Measurements from ENCODE around the gene SAMHD1. TPM values are rescaled to one million over a fixed set of nuclear protein-coding genes. Genes with fewer than 3 reads are reported as not detected.
"Not testable (repeated sequence)": the region's sequence is repeated elsewhere in the genome, so short reads cannot be mapped to it uniquely, and the experiment has no call there.

The SAMHD1 gene
- total and polyA plus RNA-seq, 2 donors (not counting 1 experiment from before 2014, with no cell fraction given), result 25.9 to 47.2 TPM

GRCh38 chr20:36950414-36951197, 902 bp downstream of the SAMHD1 start:
- H3K4me2 ChIP-seq (ENCODE audit: extremely low read depth, insufficient read depth, low read length), result peak overlapping the region; percentile 81
- H4K20me1 ChIP-seq (ENCODE audit: control insufficient read depth, extremely low read depth, insufficient read depth, low read length), result no peaks in the 10 kb centered on the region
- no peaks in the 10 kb centered on the region for H3K36me3 ChIP-seq (ENCODE audit: control insufficient read depth, insufficient read depth, low read length)
- no peaks in the 10 kb centered on the region for H3K27me3 ChIP-seq (ENCODE audit: control insufficient read depth, insufficient read depth, low read length)
- peak overlapping the region; percentile 76 for H3K27ac ChIP-seq (ENCODE audit: insufficient read depth, low read length)
- no peaks in the 10 kb centered on the region for H3K9me3 ChIP-seq (ENCODE audit: control insufficient read depth, insufficient read depth, low read depth, low read length)
- DNase-seq (ENCODE audit: low read depth in 2 of 2), result peak; percentile 10 to 26
- peak overlapping the region; percentile 83 for H3K9ac ChIP-seq (ENCODE audit: insufficient read depth, low read length)
- no peaks in the 10 kb centered on the region for H3K4me1 ChIP-seq (ENCODE audit: control insufficient read depth, extremely low read depth, insufficient read depth, low read length)
- H3K79me2 ChIP-seq (ENCODE audit: control insufficient read depth, insufficient read depth, low read length), result no peaks in the 10 kb centered on the region
- no peak for TF ChIP-seq EZH2 (IDR thresholded peaks at IDR 0.05; ENCODE audit: low read length, missing control alignments)
- TF ChIP-seq, protein P1, sequence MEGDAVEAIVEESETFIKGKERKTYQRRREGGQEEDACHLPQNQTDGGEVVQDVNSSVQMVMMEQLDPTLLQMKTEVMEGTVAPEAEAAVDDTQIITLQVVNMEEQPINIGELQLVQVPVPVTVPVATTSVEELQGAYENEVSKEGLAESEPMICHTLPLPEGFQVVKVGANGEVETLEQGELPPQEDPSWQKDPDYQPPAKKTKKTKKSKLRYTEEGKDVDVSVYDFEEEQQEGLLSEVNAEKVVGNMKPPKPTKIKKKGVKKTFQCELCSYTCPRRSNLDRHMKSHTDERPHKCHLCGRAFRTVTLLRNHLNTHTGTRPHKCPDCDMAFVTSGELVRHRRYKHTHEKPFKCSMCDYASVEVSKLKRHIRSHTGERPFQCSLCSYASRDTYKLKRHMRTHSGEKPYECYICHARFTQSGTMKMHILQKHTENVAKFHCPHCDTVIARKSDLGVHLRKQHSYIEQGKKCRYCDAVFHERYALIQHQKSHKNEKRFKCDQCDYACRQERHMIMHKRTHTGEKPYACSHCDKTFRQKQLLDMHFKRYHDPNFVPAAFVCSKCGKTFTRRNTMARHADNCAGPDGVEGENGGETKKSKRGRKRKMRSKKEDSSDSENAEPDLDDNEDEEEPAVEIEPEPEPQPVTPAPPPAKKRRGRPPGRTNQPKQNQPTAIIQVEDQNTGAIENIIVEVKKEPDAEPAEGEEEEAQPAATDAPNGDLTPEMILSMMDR (conservative IDR thresholded peaks at IDR 0.05 in 1 of 2, IDR thresholded peaks at IDR 0.05 in 1 of 2; ENCODE audit: low read depth in 1 of 2, low read length in 2 of 2), result peak in 1 of 2 donors; percentile 1
- peak overlapping the region; percentile 76 to 99 (median 84) for H3K4me3 ChIP-seq (replicated peaks in 1 of 4; ENCODE audit: control extremely low read depth in 1 of 4, insufficient read depth in 1 of 4, low read depth in 3 of 4, low read length in 4 of 4)
- peak overlapping the region; percentile 79 for H2AFZ ChIP-seq (ENCODE audit: low read length)

GRCh38 chr20:36941401-36941835, 10.1 kb downstream of the SAMHD1 start:
- no peak for DNase-seq (ENCODE audit: low read depth in 2 of 2)
- Histone ChIP-seq H3K9me3 (ENCODE audit: control insufficient read depth, insufficient read depth, low read depth, low read length) (no peaks in the 10 kb centered on the region), H3K4me2 (ENCODE audit: extremely low read depth, insufficient read depth, low read length) (no peak overlapping the region), H3K27me3 (ENCODE audit: control insufficient read depth, insufficient read depth, low read length) (no peaks in the 10 kb centered on the region), H3K27ac (ENCODE audit: insufficient read depth, low read length) (no peak overlapping the region), H2AFZ (ENCODE audit: low read length) (no peak overlapping the region), H3K9ac (ENCODE audit: insufficient read depth, low read length) (no peak overlapping the region), H3K79me2 (ENCODE audit: control insufficient read depth, insufficient read depth, low read length) (no peaks in the 10 kb centered on the region), H4K20me1 (ENCODE audit: control insufficient read depth, extremely low read depth, insufficient read depth, low read length) (no peaks in the 10 kb centered on the region), H3K4me1 (ENCODE audit: control insufficient read depth, extremely low read depth, insufficient read depth, low read length) (no peaks in the 10 kb centered on the region), H3K36me3 (ENCODE audit: control insufficient read depth, insufficient read depth, low read length) (no peaks in the 10 kb centered on the region), H3K4me3 (replicated peaks in 1 of 4; ENCODE audit: control extremely low read depth in 1 of 4, insufficient read depth in 1 of 4, low read depth in 3 of 4, low read length in 4 of 4) (no peak overlapping the region)
- TF ChIP-seq, protein P1 (conservative IDR thresholded peaks at IDR 0.05 in 1 of 2, IDR thresholded peaks at IDR 0.05 in 1 of 2; ENCODE audit: low read depth in 1 of 2, low read length in 2 of 2), result no peak
- TF ChIP-seq EZH2 (IDR thresholded peaks at IDR 0.05; ENCODE audit: low read length, missing control alignments), result no peak

DNA sequence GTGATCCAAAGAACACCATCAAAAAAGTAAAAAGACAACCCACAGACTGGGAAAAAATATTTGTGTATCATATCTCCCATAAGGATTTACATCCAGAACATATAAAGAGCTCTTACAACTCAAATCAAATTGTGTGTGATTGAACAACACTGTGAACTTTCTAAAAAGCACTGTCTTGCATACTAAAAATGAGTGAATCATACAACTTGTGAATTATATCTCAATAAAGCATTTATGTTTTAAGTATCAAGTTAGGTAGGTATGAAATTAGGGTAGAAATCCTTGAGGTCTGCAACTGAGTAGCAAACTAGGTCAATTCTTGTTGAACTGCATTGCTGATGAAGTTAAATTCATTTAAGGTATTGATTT, 14.1 kb downstream of the SAMHD1 start:
- Histone ChIP-seq H3K36me3 (ENCODE audit: control insufficient read depth, insufficient read depth, low read length) (no peaks in the 10 kb centered on the region), H3K4me2 (ENCODE audit: extremely low read depth, insufficient read depth, low read length) (no peak overlapping the region), H2AFZ (ENCODE audit: low read length) (no peak overlapping the region), H3K9ac (ENCODE audit: insufficient read depth, low read length) (no peak overlapping the region), H3K79me2 (ENCODE audit: control insufficient read depth, insufficient read depth, low read length) (no peaks in the 10 kb centered on the region), H3K4me1 (ENCODE audit: control insufficient read depth, extremely low read depth, insufficient read depth, low read length) (no peaks in the 10 kb centered on the region), H3K27ac (ENCODE audit: insufficient read depth, low read length) (no peak overlapping the region), H4K20me1 (ENCODE audit: control insufficient read depth, extremely low read depth, insufficient read depth, low read length) (no peaks in the 10 kb centered on the region), H3K4me3 (replicated peaks in 1 of 4; ENCODE audit: control extremely low read depth in 1 of 4, insufficient read depth in 1 of 4, low read depth in 3 of 4, low read length in 4 of 4) (no peak overlapping the region), H3K9me3 (ENCODE audit: control insufficient read depth, insufficient read depth, low read depth, low read length) (no peaks in the 10 kb centered on the region), H3K27me3 (ENCODE audit: control insufficient read depth, insufficient read depth, low read length) (no peaks in the 10 kb centered on the region)
- TF ChIP-seq, protein P1 (conservative IDR thresholded peaks at IDR 0.05 in 1 of 2, IDR thresholded peaks at IDR 0.05 in 1 of 2; ENCODE audit: low read depth in 1 of 2, low read length in 2 of 2), result no peak
- no peak for TF ChIP-seq EZH2 (IDR thresholded peaks at IDR 0.05; ENCODE audit: low read length, missing control alignments)
- DNase-seq (ENCODE audit: low read depth in 2 of 2), result no peak

- H2AFZ ChIP-seq (ENCODE audit: low read length); H3K4me3 ChIP-seq (replicated peaks in 1 of 4; ENCODE audit: control extremely low read depth in 1 of 4, insufficient read depth in 1 of 4, low read depth in 3 of 4, low read length in 4 of 4); H3K4me2 ChIP-seq (ENCODE audit: extremely low read depth, insufficient read depth, low read length); H3K36me3 ChIP-seq (ENCODE audit: control insufficient read depth, insufficient read depth, low read length); H3K27me3 ChIP-seq (ENCODE audit: control insufficient read depth, insufficient read depth, low read length); H4K20me1 ChIP-seq (ENCODE audit: control insufficient read depth, extremely low read depth, insufficient read depth, low read length); H3K4me1 ChIP-seq (ENCODE audit: control insufficient read depth, extremely low read depth, insufficient read depth, low read length); H3K9me3 ChIP-seq (ENCODE audit: control insufficient read depth, insufficient read depth, low read depth, low read length); H3K9ac ChIP-seq (ENCODE audit: insufficient read depth, low read length); H3K79me2 ChIP-seq (ENCODE audit: control insufficient read depth, insufficient read depth, low read length); H3K27ac ChIP-seq (ENCODE audit: insufficient read depth, low read length): not testable (repeated sequence)
- peak in 1 of 2 donors; percentile 31 for DNase-seq (ENCODE audit: low read depth in 2 of 2)
Measured at GRCh38 chr20:36936761-36937401, 14.6 kb downstream of the SAMHD1 start.

Data from fibroblast of lung (primary cell).